NCI-H128 (cell line): ENCODE data around the gene SOX6.
A peak's percentile ranks its signal among the peaks of the same experiment; 100 is the strongest.
"Not testable (repeated sequence)": the region's sequence is repeated elsewhere in the genome, so short reads cannot be mapped to it uniquely, and the experiment has no call there.

Experiments used
- DNase-seq: peaks from one replicate; lab custom pipeline; 2025; ENCODE audit not compliant: unreplicated experiment; lab: John Stamatoyannopoulos, UW

The SOX6 gene

GRCh38 chr11:15940462-15941205 is 415.7 kb downstream of the SOX6 start:
- no peak for DNase-seq

GRCh38 chr11:15938983-15939382 is 417.4 kb downstream of the SOX6 start:
- no peak for DNase-seq

DNA sequence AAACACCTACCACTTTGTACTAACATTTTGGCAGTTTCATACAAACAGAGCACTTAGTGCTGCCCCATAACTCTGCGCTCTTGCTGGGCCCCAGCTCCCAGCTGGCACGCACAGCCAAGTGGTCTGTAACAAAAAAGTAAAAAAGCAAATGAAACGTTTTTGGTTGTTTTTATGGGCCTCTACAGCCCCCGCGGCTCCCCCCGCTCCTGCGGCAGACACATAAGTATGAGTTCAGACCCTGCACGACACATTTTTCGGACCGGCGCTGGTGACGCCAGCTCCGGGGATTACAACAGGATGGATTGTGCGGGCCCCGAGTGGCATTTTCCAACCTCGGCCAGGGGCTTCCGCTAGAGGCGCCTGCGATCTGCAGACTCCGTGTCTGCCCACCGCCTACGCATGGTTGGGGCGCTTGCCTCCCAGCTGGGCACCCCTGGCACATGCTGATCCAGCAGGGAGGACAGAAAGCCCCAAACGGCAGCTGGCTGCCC is 418.2 kb downstream of the SOX6 start:
- no peak for DNase-seq

DNA sequence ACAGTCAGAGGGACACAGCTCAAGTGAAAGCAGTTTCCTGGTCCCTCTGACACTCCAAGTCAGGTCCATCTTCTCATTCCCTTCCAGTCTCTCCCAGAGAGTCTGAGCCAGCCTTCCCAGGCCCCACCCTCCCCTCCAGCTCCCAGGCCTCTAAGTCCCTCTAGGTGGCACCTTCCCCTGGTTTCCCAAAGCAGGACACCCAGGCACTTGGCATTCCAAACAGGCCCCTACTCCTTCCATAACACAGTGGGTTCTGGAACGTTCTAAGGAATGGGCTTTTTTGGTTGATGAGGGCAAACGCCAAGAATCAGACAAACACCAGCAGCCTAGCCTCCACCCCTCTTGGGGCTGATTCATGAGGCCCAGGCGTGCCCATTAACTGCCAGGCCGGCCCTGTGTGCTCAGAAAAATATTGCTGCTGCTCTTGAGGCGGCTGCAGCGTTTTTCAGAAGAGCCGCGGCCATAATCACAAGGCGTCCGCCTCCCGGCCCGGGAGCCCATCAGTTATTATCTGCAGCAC is 418.7 kb downstream of the SOX6 start:
- DNase-seq, result no peak

- DNase-seq, result no peak
Observed at GRCh38 chr11:15936011-15936410, 420.3 kb downstream of the SOX6 start.

DNA sequence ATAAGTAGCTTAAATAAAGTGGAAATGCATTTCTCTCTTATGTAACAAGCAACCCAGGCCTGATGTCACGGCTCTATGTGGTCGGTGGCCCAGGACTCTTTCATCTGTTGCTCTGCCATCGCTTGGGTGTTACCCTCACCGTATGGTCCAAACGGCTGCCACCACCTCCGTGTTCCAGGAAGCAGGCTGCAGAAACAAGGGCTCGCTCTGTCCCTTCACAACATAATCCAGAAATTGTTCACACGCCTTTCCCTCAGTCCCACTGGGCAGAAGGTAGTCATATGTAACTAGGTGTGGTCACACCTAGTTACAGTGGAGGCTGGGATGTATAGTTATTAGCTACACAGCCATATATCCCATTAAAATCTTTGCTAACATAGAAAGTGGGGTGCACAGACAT is 421.0 kb downstream of the SOX6 start:
- DNase-seq, result no peak

GRCh38 chr11:15933886-15934625 is 422.3 kb downstream of the SOX6 start:
- DNase-seq, result no peak

GRCh38 chr11:15932417-15932816 is 423.9 kb downstream of the SOX6 start:
- DNase-seq, result no peak

GRCh38 chr11:15931497-15931896 is 424.8 kb downstream of the SOX6 start:
- DNase-seq, result no peak

DNA sequence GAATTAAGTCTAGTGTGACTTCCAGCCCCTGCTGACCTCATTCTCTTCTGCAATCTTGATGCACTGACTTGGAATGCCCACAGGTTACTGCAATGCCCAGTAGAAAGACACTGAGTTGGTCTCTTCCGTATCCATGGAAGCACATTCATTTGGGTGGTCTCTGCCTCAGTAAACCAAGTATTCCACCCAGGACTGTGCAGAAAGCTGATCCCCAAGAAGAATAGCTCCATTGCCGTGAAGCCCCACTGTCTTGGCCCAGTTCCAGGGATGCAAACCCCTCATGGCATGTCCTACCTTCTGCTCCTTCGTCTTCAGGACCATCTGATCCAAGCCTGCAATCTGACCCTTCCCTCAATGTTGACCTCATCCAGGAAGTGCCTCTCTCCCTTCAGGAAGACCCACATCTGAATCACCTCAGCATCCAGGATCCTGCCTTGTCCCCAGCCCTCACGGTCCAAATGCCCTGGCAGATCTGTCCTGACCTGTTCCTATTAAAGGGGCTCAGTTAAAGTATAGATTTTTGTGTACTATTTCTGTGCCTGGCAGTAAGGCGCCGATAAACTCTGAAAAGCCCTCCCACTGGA is 425.8 kb downstream of the SOX6 start:
- no peak for DNase-seq

GRCh38 chr11:15929371-15929901 is 426.9 kb downstream of the SOX6 start:
- no peak for DNase-seq

GRCh38 chr11:15927864-15928217 is 428.5 kb downstream of the SOX6 start:
- DNase-seq, result no peak

DNA sequence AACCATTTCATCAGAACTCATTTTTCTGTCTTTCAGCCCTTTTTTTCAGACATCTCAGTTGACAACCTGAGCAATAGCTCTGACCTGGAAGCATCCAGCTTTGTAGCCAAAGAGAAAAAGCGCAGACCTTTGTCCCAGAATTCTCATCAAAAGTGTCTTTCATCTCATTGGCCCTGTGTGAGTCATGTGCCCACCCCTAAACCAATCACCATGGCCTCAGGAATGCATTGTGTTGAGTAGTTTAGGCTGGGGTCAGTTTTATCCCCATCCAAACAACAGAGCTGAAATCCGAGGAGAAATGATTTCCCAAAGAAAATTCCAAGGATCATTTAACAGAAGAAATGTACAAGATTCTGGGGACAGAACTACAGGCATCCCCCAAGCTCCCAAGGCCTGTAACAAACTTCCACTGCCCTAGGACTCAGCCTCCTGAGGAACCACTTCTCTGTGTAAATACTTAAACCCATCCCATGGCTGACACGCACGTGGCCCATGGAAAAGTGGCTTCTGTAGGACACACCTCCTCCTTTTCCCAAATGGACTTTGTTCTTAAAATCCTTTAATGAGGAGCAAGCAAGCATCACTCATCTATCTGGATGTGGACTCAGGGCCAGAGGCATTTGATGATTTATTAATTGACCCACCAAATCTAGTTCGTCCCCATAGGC is 429.0 kb downstream of the SOX6 start:
- DNase-seq, result no peak

GRCh38 chr11:15926071-15926470 is 430.3 kb downstream of the SOX6 start:
- DNase-seq, result no peak

GRCh38 chr11:15923183-15923582 is 433.2 kb downstream of the SOX6 start:
- DNase-seq, result no peak

DNA sequence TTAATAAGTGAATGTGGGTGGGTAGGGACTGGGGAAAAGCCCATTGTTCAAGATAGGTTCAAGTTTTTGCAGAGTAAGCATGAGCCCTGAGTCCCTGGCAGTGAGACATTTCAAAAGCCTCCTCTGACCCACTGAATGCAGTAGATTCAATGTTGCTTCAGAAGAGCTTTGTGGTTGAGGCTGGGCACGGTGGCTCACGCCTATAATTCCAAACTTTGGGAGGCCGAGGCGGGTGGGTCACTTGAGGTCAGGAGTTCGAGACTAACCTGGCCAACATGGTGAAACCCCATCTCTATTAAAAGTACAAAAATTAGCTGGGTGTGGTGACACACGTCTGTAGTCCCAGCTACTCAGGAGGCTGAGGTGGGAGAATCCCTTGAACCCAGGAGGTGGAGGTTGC is 433.6 kb downstream of the SOX6 start:
- not testable (repeated sequence) for DNase-seq

DNA sequence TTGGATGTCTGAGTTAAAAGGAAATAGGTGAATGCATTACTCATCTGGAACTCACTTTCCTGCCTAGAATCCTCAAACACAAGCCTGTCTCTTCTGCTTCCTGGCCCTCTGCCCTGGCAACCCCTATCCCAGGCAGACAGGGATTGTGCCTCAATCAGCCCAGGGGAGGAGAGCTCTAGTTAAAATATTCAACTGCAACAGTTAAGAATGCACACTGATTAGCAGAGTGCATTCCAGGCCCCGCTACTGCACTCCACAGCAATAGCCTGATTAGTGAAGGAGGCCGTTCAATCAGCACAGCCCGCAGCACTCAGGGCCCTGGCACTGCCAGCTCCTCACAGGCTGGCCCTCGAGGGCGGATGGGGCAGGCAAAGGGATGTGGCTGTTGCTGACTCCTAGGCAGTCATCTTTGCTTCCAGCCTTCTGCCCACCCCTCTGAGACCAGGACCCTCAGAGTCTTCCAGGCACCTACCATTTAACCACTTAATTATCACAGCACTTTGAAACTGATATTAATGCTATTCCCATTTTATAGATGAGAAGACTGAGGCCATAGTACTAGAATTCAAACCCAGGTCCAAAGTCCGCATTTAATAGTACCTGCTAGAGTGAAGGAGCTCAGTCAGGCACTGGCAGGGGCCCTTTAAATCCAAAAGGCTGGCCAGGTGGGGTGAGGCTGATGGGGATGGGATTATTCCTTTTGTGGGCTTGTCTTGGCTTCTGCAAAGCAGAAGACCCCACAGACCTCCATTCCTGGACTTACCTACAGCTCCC is 435.3 kb downstream of the SOX6 start:
- no peak for DNase-seq

- no peak for DNase-seq
Observed at GRCh38 chr11:15918674-15919073, 437.7 kb downstream of the SOX6 start.

DNA sequence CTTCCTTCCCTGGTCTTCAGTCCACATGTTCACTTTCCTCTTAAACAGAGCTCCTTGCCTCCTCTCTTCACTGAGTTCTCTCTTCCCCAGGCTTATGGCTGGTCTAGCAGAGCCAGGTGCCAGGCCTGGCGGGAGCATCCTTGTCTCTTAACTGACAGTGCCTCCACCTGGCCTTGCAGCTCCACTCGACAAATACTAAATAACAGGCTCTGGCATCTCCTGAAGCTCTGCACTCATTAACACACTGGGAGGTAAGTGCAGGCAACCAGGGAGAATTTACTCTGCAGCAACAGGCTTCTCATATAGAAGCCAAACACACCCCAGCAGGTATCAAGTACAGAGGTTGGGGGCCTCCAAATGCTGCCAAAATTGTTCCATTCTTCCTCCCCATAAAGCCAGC is 438.1 kb downstream of the SOX6 start:
- peak; percentile 81 for DNase-seq
